K562 (cell line): ENCODE measurements around the gene MSI1. TPM values are rescaled to one million over a fixed set of nuclear protein-coding genes. Genes with fewer than 3 reads are reported as not detected.

Experiments used
- ARID2 ChIP-seq: fragments of 450-650 bp; IDR thresholded peaks from 2 replicates; pipeline ENCODE4 v1.6.1; 2017; ENCODE audit warnings: antibody characterized with exemption, mild to moderate bottlenecking
- BCOR ChIP-seq: fragments of 450-650 bp; IDR thresholded peaks from 2 replicates; pipeline ENCODE4 v1.6.1; 2016
- E2F8 ChIP-seq: fragments of 450-650 bp; IDR thresholded peaks from 2 replicates; pipeline ENCODE4 v1.7.1; 2018; ENCODE audit warnings: mild to moderate bottlenecking, low read depth; ENCODE audit not compliant: partially characterized antibody
- ETS1 ChIP-seq: conservative IDR thresholded peaks from 2 replicates; pipeline ENCODE4 v1.6.1; 2011; ENCODE audit warnings: low read depth, mild to moderate bottlenecking, low read length; ENCODE audit not compliant: control insufficient read depth
- FOXJ3 ChIP-seq: sonication (generic); formaldehyde crosslinking; IDR thresholded peaks from 2 replicates; pipeline ENCODE4 v1.4.0; 2020; ENCODE audit warnings: mild to moderate bottlenecking, missing genetic modification reagents
- HDAC6 ChIP-seq: IDR thresholded peaks from 2 replicates; pipeline ENCODE4 v1.6.1; 2012; ENCODE audit warnings: low read depth, mild to moderate bottlenecking, control low read depth, inconsistent platforms, low read length, moderate library complexity
- JUND ChIP-seq, 2 experiments: IDR thresholded peaks; 2 replicates in 1 of 2; 3 replicates in 1 of 2; pipeline ENCODE4 v1.6.1; 2011; ENCODE audit warnings: borderline replicate concordance in 2 of 2, low read depth in 2 of 2, low read length in 2 of 2, improper control_type of control experiment in 1 of 2, missing biosample characterization in 1 of 2, missing genetic modification characterization in 1 of 2, missing genetic modification reagents in 1 of 2
- POLR2AphosphoS5 ChIP-seq: IDR thresholded peaks from 2 replicates; pipeline ENCODE4 v1.6.1; 2011; ENCODE audit warnings: mild to moderate bottlenecking, low read depth, low read length, moderate library complexity; ENCODE audit not compliant: control insufficient read depth, insufficient read depth
- REST ChIP-seq, 2 experiments: fragments of 450-650 bp; formaldehyde crosslinking in 1 of 2; IDR thresholded peaks; 2 replicates each; pipeline versions ENCODE4 v1.4.0 to v1.6.1; 2014 to 2020; ENCODE audit warnings: mild to moderate bottlenecking in 2 of 2, borderline replicate concordance in 1 of 2, low read depth in 1 of 2
- RFX5 ChIP-seq: IDR thresholded peaks from 2 replicates; pipeline ENCODE4 v1.6.1; 2011; ENCODE audit warnings: low read depth, mild to moderate bottlenecking, improper control_type of control experiment, low read length
- TCFL5 ChIP-seq: fragments of 250-450 bp; sonication (Bioruptor Pico); conservative IDR thresholded peaks from 2 replicates; pipeline ENCODE4 v1.6.1; 2021; ENCODE audit warnings: mild to moderate bottlenecking, moderate library complexity, matching md5 sums
- ZNF146 ChIP-seq: IDR thresholded peaks from one replicate; pipeline ENCODE4 v1.6.1; 2018; ENCODE audit warnings: missing compliant biosample characterization; ENCODE audit not compliant: unreplicated experiment
- ZNF695 ChIP-seq: fragments of 450-650 bp; formaldehyde crosslinking; IDR thresholded peaks from 2 replicates; pipeline ENCODE4 v1.4.0; 2020; ENCODE audit warnings: mild to moderate bottlenecking, moderate library complexity
- polyA plus RNA-seq, 8 experiments: library from polyadenylated mRNA; depleted of rRNA in 4 of 8; stranded (reverse) in 5 of 8; unstranded in 3 of 8; fragments of >200 nt; fragmentation: Nextera tagmentation in 2 of 8; fragmentation: Illumina TruSeq in 1 of 8; extraction: Ambion mirVana in 2 of 8; extraction: Trizol in 1 of 8; gene quantifications; 2 replicates each; pipeline versions ENCODE4 v1.2.1 to v1.2.3, GENCODE V29; 2011 to 2014; ENCODE audit warnings: inconsistent platforms in 1 of 8, missing spikeins in 1 of 8
- total RNA-seq, 7 experiments: library from RNA; depleted of rRNA in 6 of 7; stranded (reverse); fragments of >200 nt in 6 of 7; fragmentation: Illumina TruSeq in 2 of 7; extraction: Trizol in 2 of 7; gene quantifications; 2 replicates each; pipeline versions ENCODE4 v1.2.1 to v1.2.3, GENCODE V29; 2011 to 2021; ENCODE audit warnings: low replicate concordance in 1 of 7

Gene MSI1
- total and polyA plus RNA-seq, 9 of the 15 experiments (the other 6 are each of a cell fraction or from before 2014, with no cell fraction given): 0.16 TPM; not detected in 8

DNA sequence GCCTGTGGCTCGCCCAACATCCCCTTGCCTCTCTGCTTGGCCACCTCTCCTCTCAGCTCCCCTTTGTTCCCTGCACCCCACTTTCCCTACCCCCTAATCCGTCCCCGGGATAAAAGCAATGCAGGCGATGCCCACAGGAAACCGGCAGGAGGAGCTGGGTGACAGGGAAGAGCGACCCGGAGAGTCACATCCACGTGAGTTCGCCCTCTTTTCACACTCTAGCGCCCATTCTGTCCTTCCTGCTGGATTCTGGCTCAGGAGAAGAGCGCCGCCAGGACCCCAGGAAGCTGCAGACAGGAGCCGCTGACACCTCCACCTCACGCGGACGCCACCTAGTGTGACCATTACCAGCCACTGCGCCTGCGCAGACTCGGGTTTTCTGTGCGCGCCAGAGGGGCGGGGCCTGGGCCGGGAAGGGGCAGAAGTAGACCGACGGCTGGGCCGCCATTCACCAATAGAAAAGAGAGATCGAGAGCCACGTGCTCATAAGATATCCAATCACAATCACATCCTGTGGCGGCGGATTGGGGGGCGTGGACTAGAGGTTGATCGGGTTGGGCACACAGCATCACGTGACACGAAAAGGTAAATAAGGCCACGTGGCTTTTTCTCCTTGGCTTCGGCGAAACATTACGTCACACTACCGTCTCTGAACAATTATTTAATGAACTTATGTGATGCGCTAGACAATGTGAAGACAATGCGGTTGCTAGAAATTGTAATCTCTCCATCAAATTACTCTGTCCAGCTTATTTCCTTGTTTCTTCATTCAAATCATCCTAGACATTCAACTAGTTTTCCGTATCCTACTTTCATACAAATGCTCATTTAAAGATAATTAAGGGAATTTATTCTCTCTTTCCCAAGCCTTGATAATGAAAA, 51.5 kb downstream of the MSI1 start (continued):
- TF ChIP-seq REST (IDR thresholded peaks at IDR 0.05; ENCODE audit: borderline replicate concordance) (peak; percentile 97), REST (CRISPR knock-in tag; IDR thresholded peaks at IDR 0.05; ENCODE audit: low read depth) (no peak), E2F8 (peak; percentile 24), ZNF146 (CRISPR knock-in tag) (no peak), ZNF695 (no peak), TCFL5 (CRISPR knock-in tag) (no peak), ARID2 (0 out of 2 replicates have a peak, but pooled peaks have one; percentile 15), JUND (IDR thresholded peaks at IDR 0.05; ENCODE audit: borderline replicate concordance, low read depth, low read length) (peak; percentile 82), JUND (tag; IDR thresholded peaks at IDR 0.05; ENCODE audit: borderline replicate concordance, low read depth, low read length) (peak; percentile 88), BCOR (no peak; the same call in 1 of the 2 replicates), FOXJ3 (no peak), RFX5 (no peak), HDAC6 (no peak), ETS1 (0 out of 2 replicates have a peak, but pooled peaks have one; percentile 53), POLR2AphosphoS5 (peak; percentile 84)
